Measurements from ENCODE around the gene LRRC55.

- TF ChIP-seq, protein P1, sequence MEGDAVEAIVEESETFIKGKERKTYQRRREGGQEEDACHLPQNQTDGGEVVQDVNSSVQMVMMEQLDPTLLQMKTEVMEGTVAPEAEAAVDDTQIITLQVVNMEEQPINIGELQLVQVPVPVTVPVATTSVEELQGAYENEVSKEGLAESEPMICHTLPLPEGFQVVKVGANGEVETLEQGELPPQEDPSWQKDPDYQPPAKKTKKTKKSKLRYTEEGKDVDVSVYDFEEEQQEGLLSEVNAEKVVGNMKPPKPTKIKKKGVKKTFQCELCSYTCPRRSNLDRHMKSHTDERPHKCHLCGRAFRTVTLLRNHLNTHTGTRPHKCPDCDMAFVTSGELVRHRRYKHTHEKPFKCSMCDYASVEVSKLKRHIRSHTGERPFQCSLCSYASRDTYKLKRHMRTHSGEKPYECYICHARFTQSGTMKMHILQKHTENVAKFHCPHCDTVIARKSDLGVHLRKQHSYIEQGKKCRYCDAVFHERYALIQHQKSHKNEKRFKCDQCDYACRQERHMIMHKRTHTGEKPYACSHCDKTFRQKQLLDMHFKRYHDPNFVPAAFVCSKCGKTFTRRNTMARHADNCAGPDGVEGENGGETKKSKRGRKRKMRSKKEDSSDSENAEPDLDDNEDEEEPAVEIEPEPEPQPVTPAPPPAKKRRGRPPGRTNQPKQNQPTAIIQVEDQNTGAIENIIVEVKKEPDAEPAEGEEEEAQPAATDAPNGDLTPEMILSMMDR (IDR thresholded peaks at IDR 0.05): no peak
- no peak for TF ChIP-seq POLR2AphosphoS5 (IDR thresholded peaks at IDR 0.05)
- TF ChIP-seq POLR2A (IDR thresholded peaks at IDR 0.05): no peak
- TF ChIP-seq EP300 (IDR thresholded peaks at IDR 0.05): no peak
Measured at GRCh38 chr11:57174656-57175055, 7.1 kb upstream of the LRRC55 start.

Data from upper lobe of left lung (tissue), 4 donors.